HG03095 (cell line): Measurements from ENCODE around the gene ZXDC.

Source experiments
- ATAC-seq: cut with Tn5 transposase; IDR thresholded peaks from one replicate; pipeline ENCODE4 v1.9.1; 2021; ENCODE audit warnings: moderate library complexity; ENCODE audit not compliant: unreplicated experiment

ZXDC gene

DNA sequence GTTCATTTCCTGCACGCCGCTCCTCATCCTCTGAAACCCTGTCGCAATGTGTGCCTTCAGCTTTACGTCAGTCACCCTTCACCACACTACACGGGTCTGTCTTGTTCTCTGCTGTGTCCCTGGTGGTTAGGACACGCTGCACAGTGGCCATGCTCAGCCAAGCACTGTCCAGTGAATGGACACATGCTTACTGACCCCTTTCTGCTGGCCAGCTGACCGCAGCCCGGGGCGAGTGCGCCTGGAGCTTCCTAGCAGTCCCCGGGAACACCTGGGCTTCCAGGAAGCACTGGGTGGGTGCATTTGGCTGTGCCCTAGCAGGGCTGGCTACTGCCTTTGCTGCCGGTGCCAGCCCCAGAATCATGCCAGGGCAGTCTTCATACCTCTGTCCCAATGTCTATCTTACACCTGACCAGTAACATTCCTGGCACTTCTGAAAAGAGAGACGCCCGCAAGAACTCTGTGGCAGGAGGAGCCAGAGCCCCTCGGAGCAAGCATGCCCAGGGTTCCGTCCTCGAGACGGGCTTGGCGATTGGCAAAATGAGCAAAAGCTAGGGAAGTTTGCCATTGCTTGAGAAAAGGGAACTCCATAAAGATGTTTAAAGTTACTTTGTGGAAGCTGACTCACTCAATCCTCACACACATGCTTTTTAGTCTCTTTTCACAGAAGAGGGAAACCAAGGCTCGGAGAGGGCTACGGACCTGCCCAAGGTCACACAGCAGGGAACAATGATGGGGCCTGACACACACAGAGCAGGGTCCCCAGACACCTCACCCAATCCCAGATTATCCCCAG, 15.7 kb upstream of the ZXDC start:
- ATAC-seq, result no peak

- no peak for ATAC-seq
Observed at GRCh38 chr3:126490619-126491018, 14.9 kb upstream of the ZXDC start.

- ATAC-seq, result no peak
Observed at GRCh38 chr3:126488886-126489569, 13.3 kb upstream of the ZXDC start.

GRCh38 chr3:126488185-126488584, 12.5 kb upstream of the ZXDC start:
- no peak for ATAC-seq

DNA sequence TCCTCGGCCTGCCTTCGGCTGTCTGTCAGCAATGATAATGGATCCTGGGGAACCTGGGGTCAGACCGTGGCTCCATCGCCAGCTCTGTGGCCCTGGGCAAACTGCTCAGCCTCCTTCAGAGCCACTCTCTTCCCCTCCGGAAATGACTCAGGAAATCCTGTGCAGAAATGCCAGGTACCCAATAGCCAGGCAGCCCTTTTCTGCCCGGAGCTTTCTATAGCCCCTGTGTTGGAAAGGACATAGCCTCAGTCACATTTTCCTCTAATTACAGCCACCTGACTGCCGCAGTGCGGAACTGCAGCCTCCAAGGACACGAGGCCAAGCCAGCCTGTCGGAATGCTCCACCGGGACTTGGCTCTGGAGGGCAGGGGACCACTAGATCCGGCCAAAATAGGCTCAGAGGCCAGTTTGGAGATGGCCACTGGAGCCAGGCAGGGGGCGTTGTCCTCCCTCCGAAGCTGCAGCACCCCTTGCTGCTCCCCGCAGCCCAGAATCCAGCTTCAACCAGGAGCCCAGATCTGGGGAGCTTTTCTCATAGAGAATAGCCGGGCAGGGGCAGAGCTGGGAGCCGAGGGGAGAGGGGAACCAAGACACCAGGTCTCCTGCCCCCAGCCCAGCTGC, 11.6 kb upstream of the ZXDC start:
- ATAC-seq, result no peak

DNA sequence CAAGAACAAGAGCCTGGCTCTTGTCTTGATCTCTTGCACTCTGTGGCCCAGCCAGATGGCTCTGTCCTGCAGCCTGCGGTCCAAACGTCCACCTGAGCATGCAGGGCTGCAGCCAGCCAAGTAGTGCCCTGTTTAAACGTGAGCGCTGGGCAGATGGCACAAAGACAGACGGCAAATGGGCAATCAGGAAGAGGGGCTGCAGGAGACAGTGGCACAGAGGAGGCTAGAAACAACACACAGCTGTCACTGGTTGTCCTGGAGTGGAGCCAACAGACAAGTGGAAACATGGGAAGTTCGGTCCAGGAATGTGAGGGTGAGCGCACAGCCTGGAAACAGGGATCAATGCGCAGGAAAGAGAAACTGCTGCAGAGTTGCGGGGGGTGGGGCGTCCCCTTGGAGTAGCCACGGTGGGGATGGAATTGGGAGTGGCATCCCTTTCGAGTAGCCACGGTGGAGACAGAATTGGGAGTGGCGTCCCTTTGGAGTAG, 10.7 kb upstream of the ZXDC start:
- ATAC-seq, result no peak

DNA sequence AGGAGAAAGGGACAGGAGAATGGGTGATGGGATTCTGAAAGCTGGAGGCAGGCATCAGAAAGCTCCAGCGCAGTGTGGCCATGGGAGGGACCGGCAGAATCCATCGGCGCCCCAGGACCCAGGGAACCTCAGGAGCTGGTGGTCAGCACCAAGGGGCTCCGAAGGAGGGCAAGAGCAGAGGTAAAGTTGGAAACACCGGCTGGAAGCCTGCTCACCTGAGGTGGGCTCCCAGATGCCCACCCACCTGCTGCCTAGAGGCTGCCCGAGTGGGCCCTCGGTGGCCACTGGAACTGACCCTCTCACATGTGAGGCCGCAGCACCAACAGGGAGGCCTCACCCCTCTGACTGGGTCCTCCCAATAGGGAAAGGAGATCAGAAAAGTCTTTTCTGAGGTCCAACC, 10.3 kb upstream of the ZXDC start:
- no peak for ATAC-seq

DNA sequence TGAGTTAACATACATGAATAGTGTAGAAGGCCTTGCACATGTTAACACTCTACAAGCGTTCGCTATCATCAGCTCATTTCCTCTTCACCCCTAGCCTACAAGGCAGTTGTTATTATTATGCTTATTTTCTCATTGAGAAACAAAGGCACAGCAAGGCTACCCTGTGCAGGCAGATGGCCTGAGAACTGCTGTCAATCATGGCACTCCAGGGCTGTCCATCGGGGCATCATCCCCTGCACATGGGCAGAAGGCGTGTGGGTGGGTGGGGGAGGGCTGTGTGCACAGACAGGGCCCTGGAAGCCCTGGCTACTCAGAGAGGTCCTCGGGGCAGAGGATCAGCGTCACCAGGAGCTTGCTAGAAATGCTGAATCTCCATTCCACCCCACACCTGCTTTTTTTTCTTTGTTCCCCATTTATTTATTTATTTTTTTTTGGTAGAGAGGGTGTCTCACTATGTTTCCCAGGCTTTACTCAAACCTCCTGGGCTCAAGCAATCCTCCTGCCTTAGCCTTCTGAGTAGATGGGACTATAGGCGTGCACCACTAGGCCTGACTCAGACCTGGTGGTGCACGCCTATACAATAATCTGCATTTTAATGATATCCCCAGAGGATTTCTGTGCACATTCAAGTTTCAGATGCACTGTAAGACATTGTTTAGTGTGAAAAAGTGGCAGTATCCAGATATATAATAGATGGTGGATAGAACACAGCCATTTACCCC, 9.6 kb upstream of the ZXDC start:
- ATAC-seq, result no peak

DNA sequence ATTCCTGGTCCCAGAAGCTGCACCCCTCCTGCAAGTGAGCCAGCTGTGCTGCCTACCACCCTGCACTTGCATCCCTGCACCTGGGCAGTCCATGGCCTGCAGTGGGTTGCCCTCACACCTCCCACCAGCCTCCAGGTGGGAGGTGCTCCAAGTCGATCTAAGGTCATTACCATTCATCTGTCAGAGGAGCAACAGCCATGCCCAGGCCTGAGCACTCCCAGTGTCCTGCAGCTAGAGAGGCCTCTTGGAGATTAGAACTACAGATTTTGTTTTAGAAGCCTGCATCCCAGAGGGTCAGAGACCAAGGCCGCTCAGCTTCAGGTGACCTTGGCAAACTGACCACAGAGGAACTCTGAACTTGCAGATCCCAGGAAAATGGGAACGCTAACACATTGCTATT, 9.0 kb upstream of the ZXDC start:
- no peak for ATAC-seq

DNA sequence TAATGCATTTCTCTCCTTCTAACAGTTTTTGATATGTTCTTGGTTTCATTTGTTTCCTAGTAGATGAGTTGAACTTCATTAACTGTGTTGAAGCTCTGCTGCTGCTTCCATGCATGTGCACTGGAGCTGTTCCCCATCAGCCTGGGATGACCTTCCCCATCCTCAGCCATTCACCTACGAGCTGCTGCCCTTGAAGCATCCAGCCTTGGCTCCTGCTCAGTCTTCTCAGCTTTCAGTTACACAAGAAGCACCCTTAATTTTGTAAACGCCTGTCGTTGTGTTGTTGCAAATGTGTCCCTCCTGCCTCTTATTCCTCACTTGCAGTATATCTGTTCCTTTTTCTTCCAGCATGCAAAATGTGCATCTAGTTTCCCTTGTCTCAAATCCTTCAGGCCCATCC, 8.5 kb upstream of the ZXDC start:
- no peak for ATAC-seq

DNA sequence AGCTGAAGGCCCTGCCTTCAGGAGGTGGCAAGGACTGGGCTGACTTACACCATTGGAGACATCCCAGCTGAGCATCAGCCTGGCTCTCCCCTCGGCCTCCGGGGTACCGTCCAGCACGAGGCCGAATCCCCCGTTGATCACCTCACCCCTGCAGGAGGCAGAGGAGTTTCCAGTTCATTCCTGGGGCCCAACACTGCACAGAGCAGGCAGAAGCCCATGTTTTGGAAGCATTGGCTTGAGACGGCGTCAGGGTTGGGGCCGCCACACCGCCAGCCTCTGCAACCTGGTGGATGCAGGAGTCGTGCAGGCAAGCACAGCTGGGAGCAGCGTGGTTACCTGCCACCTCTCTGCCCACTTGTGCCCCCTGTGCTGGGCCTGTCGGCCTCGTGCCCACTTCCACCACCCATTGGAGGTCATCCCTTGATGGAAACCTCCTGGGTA, 7.7 kb upstream of the ZXDC start:
- no peak for ATAC-seq

- ATAC-seq, result no peak
Observed at GRCh38 chr3:126482503-126483255, 7.0 kb upstream of the ZXDC start.

DNA sequence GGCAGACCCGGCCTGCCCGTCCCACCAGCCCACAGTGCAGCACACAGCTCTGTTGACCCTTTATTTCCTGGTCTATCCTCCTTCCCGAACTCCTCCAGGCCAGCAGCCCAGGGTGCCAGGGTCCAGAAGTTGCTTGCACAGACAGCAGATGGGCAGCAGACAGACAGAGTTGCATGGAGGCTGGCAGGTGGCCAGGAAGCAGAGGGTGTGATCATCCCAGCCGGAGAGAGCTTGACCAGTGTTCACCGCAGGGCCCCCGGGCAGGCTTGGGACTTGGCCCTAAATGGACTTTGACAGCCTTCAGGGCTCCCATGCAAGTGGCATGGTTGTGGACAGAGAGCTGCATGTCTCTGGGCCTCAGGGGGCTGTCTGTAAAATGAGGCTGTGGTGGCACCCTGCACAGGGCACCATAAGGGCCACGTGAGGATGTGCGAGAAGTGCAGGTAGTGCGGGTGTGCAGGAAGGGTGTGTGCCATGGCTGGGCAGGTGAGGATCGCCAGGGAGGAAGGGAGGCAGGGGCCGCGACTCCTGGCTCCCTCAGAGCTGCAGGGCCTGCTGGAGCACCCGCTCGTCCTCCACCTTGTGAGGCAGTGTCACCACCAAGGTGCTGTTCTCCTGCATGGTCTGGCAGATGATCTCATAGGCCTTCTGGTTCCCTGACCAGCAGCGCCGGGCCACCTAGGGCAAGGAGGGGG, 6.3 kb upstream of the ZXDC start:
- ATAC-seq, result no peak

DNA sequence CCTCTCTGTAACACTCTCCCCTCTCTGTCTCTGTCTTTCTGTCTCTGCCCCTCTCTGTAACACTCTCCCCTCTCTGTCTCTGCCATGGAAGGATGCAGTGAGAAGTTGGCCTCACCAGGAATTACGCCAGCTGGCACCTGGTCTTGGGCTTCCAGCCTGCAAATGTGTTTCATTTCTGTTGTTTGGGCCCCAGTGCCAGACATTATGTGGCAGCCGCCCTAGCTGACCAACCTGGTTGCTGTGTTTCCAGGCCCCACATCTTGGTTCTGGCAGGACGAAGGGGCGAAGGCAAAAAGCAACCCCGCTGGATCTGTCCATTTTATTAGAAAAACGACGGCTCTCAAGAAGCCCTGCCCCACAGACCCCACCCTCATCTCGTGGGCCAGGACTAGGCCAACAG, 5.2 kb upstream of the ZXDC start:
- no peak for ATAC-seq

- no peak for ATAC-seq
Observed at GRCh38 chr3:126480206-126480605, 4.5 kb upstream of the ZXDC start.

DNA sequence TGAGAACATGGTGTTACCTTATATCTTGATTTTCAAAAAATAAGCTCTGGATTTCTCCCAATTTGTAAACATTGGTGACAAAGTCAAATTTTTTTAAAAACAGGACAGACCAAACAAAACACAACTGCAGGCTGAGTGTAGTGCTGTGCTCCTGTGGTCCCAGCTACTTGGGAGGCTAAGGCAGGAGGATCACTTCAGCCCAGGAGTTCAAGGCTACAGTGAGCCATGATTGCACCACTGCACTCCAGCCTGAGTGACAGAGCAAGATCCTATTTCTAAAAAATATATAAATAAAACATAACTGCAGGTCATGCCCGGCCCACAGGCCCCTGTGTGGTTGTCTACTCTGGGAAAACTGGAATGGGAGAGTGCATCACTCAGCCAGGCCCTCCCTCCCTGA, 4.0 kb upstream of the ZXDC start:
- no peak for ATAC-seq

DNA sequence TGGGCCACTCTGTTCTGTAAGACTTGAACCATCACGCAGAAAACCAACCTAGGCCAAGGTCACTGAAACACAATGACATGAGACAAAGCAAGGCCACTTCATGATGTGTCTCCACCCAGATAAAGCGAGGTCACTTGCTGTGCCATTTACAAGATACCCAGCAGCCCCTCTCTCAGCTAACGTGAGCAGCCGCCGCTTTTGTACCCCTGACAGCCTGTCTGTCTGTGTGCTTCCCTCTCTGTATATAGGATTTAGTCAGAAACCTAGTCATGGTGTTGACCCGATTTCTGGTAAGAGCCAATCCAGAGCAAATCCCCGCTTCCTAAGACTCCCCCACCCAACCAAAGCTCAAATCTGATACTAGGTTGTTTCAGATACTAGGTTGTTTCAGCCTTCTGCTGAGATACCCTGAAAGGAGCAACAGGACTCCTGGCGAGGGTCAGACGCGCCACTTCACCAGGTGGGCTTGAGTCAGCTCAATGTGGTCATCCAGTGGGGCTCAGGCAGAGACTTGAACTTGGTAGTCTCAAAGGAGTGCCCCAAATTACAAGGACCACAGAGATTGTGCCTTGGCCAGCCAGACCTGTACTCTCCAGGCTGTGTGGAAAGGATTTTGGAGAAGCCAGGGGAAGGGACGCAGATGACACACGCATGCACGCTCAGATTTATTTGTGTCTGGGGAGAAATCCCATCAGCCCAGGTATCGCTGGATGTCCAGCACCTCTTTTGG, 3.1 kb upstream of the ZXDC start:
- ATAC-seq, result no peak

GRCh38 chr3:126477061-126477380, 1.3 kb upstream of the ZXDC start:
- no peak for ATAC-seq
